ENCODE data around the gene GRK3.

GRK3 gene

DNA sequence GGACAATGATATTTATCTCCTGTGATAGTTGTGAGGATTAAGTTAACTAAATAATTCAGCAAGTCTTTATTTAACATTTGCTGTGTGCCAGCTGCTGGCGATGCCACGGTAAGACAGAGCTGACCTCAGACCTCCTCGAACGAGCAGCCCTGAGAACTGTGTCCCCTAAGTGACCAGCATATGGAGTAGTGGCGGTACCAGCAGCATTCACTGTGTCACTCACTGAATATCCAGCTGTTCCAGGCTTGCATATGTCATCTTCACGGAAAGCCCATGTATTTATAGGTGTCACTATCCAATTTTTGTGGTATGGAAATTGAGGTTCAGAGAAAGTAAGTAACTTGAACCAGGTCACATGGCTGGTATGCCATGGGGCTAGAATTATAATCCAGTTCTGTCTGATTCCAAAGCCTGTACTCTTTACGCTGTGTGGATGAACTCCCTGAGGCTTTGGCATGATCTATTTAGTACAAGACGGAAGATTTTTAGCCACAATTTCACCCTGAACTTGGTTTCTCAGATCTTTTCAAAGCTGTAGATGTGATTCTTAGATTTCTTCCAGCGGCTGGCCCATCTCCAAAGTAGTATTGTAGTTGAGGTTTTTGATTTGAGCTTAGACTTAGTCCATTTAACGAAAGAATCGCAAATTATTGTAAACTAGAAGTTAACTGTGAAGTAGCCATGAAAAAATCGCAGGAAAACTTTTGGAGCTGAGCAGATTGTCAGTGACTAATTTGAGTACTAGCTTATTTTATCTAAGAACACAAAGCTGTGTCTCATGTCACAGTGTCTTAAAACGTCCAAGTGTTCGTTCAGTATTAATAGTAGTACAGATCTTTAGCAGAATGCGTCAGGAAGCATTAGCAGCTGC, 128.2 kb downstream of the GRK3 start:
- Histone ChIP-seq H3K4me1 (ENCODE audit: control insufficient read depth, insufficient read depth, low read length) (no peaks in the 10 kb centered on the region), H3K4me3 (ENCODE audit: low read length) (no peak overlapping the region), H3K36me3 (ENCODE audit: control insufficient read depth, insufficient read depth, low read length, severe bottlenecking) (peaks cover 75% of the 10 kb centered on the region), H3K27me3 (replicated peaks; ENCODE audit: control insufficient read depth, insufficient read depth, low read length) (no peaks in the 10 kb centered on the region), H3K9ac (ENCODE audit: low read length) (no peak overlapping the region), H3K9me3 (ENCODE audit: control insufficient read depth, low read length) (no peaks in the 10 kb centered on the region)
- no peak for DNase-seq (ENCODE audit: low read depth)

DNA sequence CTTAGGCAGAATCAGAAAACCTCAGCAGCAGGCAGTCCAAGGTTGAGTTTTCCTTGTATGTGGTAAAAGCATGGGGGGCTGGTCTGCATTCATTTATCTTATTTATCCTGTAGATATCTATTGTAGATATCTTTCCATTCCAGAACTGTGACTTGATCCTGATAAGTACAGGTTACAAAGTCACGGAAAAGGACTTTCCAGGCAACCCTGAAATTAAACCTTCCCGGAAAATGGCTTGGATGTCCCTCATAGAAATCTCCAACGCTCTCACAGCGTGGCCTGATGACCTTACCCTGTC, 128.7 kb downstream of the GRK3 start:
- Histone ChIP-seq H3K9me3 (ENCODE audit: control insufficient read depth, low read length) (no peaks in the 10 kb centered on the region), H3K4me3 (ENCODE audit: low read length) (no peak overlapping the region), H3K27me3 (replicated peaks; ENCODE audit: control insufficient read depth, insufficient read depth, low read length) (no peaks in the 10 kb centered on the region), H3K4me1 (ENCODE audit: control insufficient read depth, insufficient read depth, low read length) (no peaks in the 10 kb centered on the region), H3K36me3 (ENCODE audit: control insufficient read depth, insufficient read depth, low read length, severe bottlenecking) (peaks cover 75% of the 10 kb centered on the region), H3K9ac (ENCODE audit: low read length) (no peak overlapping the region)
- DNase-seq (ENCODE audit: low read depth), result no peak

DNA sequence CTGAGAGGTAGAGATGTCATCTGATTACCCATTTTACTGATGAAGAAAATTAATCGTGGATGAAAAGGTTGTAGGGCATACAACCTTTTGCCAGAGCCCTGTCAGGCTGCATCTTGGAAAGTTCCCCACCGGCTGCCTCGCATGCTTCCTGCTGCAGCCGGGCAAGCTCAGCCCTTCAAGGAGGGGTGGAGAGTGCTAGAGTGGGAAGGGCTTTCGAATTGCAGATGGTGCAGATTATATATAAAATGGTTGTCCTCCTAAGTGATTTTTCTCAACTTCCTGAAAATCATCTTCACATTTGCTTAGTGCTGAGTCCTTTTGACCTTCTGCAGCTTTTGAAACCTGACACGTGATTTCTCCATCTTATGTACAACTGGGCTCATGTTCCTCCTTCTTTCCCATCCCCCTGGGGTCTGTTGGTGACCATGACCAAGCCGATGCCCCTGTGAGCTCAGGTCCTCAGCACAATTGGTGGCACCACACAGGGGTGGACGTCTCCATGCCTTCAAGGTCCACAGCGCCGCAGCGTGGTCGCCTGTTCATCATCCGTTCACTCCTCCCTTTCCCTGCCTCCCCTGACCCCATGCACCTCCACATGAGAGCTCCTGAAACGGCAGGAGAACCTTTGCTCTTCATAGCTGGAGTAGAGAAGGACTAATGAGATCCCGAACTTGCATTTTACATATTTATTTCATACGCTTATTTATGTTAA, 129.9 kb downstream of the GRK3 start:
- Histone ChIP-seq H3K4me1 (ENCODE audit: control insufficient read depth, insufficient read depth, low read length) (no peaks in the 10 kb centered on the region), H3K9ac (ENCODE audit: low read length) (no peak overlapping the region), H3K9me3 (ENCODE audit: control insufficient read depth, low read length) (no peaks in the 10 kb centered on the region), H3K36me3 (ENCODE audit: control insufficient read depth, insufficient read depth, low read length, severe bottlenecking) (peaks cover 71% of the 10 kb centered on the region), H3K4me3 (ENCODE audit: low read length) (no peak overlapping the region), H3K27me3 (replicated peaks; ENCODE audit: control insufficient read depth, insufficient read depth, low read length) (no peaks in the 10 kb centered on the region)
- no peak for DNase-seq (ENCODE audit: low read depth)

DNA sequence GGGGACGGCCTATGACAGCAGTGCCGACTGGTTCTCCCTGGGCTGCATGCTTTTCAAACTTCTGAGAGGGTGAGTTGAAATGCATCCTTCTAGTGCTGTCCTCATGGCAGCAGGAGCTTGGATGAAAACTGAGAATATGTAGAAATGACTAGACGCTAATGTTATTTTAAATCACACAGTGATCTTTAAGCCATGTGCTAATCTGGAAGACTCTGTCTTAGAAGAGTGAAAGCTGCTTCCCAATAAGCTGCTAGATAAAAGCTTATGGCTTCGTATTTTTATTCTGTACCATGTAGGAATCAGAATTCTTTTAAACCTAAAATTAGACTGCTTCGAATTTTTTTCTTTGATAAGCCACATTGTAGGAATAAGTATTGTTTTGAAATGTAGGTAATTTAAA, 130.7 kb downstream of the GRK3 start:
- Histone ChIP-seq H3K9ac (ENCODE audit: low read length) (no peak overlapping the region), H3K9me3 (ENCODE audit: control insufficient read depth, low read length) (no peaks in the 10 kb centered on the region), H3K4me3 (ENCODE audit: low read length) (no peak overlapping the region), H3K36me3 (ENCODE audit: control insufficient read depth, insufficient read depth, low read length, severe bottlenecking) (peaks cover 64% of the 10 kb centered on the region), H3K4me1 (ENCODE audit: control insufficient read depth, insufficient read depth, low read length) (no peaks in the 10 kb centered on the region), H3K27me3 (replicated peaks; ENCODE audit: control insufficient read depth, insufficient read depth, low read length) (no peaks in the 10 kb centered on the region)
- no peak for DNase-seq (ENCODE audit: low read depth)

DNA sequence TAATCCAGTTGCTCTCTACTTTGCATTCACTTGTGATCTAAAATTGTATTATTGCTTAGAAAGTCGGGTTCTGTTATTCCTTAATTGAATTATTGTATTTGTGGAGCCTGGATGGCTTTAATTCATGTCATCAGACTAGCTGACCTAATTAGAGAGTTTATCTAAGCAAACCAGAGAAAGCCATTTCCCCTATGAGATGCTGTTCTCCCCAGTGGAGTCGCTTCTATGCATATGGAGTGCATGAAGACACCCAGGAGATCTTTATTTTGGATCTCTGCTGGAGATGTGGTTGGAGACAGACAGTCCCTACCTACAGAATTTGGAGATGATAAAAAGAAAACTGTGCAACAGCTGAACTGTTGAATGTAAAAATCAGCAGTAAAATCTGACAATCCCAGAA, 132.3 kb downstream of the GRK3 start:
- no peaks in the 10 kb centered on the region for H3K9me3 ChIP-seq (ENCODE audit: control insufficient read depth, low read length)
- no peaks in the 10 kb centered on the region for H3K27me3 ChIP-seq (replicated peaks; ENCODE audit: control insufficient read depth, insufficient read depth, low read length)
- H3K36me3 ChIP-seq (ENCODE audit: control insufficient read depth, insufficient read depth, low read length, severe bottlenecking), result peaks cover 47% of the 10 kb centered on the region
- no peak for DNase-seq (ENCODE audit: low read depth)
- H3K4me1 ChIP-seq (ENCODE audit: control insufficient read depth, insufficient read depth, low read length), result peaks cover 11% of the 10 kb centered on the region
- no peak overlapping the region for H3K9ac ChIP-seq (ENCODE audit: low read length)
- no peak overlapping the region for H3K4me3 ChIP-seq (ENCODE audit: low read length)

DNA sequence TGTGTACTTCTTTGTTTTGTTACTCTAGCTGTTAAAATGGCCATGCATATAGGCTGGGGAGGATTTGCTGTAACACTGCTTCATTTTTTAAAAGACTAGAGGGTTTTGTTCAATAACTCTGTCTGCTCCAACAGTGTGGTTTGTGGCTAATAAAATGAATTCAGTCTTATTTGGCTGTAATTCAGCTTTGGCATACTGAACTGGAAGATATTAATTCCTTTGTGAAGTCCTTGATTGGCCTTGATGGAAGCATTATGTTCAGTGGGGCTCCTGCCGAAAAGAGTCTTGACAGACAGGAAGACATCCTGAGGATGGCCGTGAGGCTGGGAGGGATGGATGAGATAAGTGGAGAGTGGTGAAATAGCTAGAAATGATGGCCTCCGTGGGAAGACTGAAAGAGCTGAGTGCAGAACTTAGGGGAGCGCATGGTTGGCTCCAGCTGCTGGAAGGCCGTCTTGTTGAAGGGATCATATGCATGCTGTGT, 132.7 kb downstream of the GRK3 start:
- H3K27me3 ChIP-seq (replicated peaks; ENCODE audit: control insufficient read depth, insufficient read depth, low read length), result no peaks in the 10 kb centered on the region
- H3K4me3 ChIP-seq (ENCODE audit: low read length), result no peak overlapping the region
- no peak for DNase-seq (ENCODE audit: low read depth)
- no peak overlapping the region for H3K9ac ChIP-seq (ENCODE audit: low read length)
- H3K4me1 ChIP-seq (ENCODE audit: control insufficient read depth, insufficient read depth, low read length), result peaks cover 12% of the 10 kb centered on the region
- no peaks in the 10 kb centered on the region for H3K9me3 ChIP-seq (ENCODE audit: control insufficient read depth, low read length)
- H3K36me3 ChIP-seq (ENCODE audit: control insufficient read depth, insufficient read depth, low read length, severe bottlenecking), result peaks cover 45% of the 10 kb centered on the region

DNA sequence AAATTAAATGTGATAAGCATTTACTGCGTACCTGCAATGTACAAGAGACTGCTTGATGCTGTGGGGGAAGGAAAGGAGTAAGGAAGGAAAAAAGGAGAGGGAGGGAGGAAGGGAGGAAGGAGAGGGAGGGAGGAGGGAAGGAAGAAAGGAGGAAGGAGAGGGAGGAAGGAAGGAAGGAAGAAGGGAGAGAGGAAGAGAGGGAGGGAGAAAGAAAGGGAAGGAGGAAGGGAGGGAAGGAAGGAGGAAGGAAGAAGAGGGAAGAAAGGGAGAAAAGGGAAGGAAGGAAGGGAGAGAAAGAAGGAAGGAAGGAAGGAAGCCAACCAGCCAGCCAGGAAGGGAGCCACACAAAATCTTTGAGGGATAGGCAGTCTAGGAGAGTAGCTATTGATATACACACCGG, 133.5 kb downstream of the GRK3 start:
- no peak overlapping the region for H3K9ac ChIP-seq (ENCODE audit: low read length)
- peaks cover 12% of the 10 kb centered on the region for H3K4me1 ChIP-seq (ENCODE audit: control insufficient read depth, insufficient read depth, low read length)
- no peak for DNase-seq (ENCODE audit: low read depth)
- peaks cover 37% of the 10 kb centered on the region for H3K36me3 ChIP-seq (ENCODE audit: control insufficient read depth, insufficient read depth, low read length, severe bottlenecking)
- H3K9me3 ChIP-seq (ENCODE audit: control insufficient read depth, low read length), result no peaks in the 10 kb centered on the region
- H3K27me3 ChIP-seq (replicated peaks; ENCODE audit: control insufficient read depth, insufficient read depth, low read length), result no peaks in the 10 kb centered on the region
- H3K4me3 ChIP-seq (ENCODE audit: low read length), result no peak overlapping the region

DNA sequence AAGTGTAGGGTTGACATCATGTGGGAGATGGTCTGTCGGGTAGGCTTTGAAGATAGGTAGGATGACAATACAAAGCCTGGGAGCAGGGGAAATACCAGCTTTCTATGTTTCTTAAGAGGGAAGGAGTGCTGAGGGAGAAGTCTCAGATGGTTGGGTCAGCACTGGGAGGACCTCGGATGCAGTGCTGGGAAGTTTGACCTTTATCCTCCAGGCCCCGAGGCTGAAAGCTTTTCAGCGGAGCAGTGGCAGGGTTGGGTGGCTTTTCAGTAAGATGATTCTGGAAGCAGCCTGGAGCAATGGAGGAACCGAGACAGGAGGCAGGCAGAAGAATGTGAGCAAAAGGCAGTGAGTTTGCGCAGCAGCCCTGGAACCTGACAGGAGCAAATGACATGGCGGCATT, 134.0 kb downstream of the GRK3 start:
- peaks cover 41% of the 10 kb centered on the region for H3K36me3 ChIP-seq (ENCODE audit: control insufficient read depth, insufficient read depth, low read length, severe bottlenecking)
- peaks cover 12% of the 10 kb centered on the region for H3K4me1 ChIP-seq (ENCODE audit: control insufficient read depth, insufficient read depth, low read length)
- DNase-seq (ENCODE audit: low read depth), result no peak
- no peaks in the 10 kb centered on the region for H3K9me3 ChIP-seq (ENCODE audit: control insufficient read depth, low read length)
- H3K9ac ChIP-seq (ENCODE audit: low read length), result no peak overlapping the region
- H3K27me3 ChIP-seq (replicated peaks; ENCODE audit: control insufficient read depth, insufficient read depth, low read length), result no peaks in the 10 kb centered on the region
- H3K4me3 ChIP-seq (ENCODE audit: low read length), result no peak overlapping the region

DNA sequence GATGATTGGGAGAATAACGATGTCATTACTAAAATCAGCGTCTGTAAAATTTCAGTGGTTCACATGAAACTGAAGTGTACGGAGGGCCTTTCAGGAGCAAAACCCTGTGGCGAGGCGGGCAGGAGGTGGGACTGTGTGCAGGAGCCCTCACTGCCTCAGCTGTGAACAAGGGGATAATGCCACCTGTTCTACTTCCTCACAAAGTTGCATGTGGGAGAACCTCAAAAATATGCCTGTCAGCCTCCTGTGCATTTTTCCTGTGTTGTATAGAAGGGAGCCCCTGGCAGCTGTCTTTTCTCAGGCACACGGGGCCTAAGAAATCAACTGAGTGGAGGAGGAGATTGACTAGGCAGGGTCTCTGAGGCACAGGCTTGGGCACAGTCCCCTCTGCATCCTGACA, 134.5 kb downstream of the GRK3 start:
- no peak overlapping the region for H3K9ac ChIP-seq (ENCODE audit: low read length)
- DNase-seq (ENCODE audit: low read depth), result no peak
- no peaks in the 10 kb centered on the region for H3K9me3 ChIP-seq (ENCODE audit: control insufficient read depth, low read length)
- no peak overlapping the region for H3K4me3 ChIP-seq (ENCODE audit: low read length)
- H3K4me1 ChIP-seq (ENCODE audit: control insufficient read depth, insufficient read depth, low read length), result peaks cover 12% of the 10 kb centered on the region
- no peaks in the 10 kb centered on the region for H3K27me3 ChIP-seq (replicated peaks; ENCODE audit: control insufficient read depth, insufficient read depth, low read length)
- H3K36me3 ChIP-seq (ENCODE audit: control insufficient read depth, insufficient read depth, low read length, severe bottlenecking), result peaks cover 39% of the 10 kb centered on the region

DNA sequence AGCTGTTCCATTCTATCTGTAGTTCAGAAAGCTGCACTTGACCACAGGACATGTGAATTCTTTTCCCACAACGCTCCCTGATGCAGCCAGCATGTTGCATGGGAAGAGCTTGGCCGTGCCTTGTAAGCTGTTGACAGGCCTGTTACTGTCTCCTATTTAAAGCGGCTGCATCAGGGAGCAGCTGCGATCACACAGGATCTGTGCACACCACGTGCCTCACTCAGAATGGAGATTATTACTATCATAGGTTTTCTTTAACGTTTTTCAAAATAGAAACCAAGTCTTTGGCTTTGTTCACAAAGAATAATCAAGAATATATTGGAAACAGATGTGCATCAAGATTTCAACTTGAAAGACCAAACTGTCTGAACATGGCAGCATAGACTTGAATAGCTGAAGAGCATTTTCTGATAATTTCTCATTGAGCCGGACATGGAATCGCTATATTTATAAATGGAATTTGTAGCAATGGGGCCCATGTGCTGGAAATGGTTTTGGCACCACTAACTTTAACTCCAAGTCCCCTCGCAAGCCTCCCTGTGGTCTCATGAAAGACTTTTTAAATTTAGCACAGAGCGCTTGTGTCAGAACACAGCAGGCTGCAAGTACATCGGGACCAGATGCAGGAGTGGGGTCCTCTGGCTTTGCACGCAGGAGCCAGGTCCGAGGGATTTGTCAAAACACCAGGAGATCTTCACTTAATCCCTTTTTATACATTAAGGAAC, 136.7 kb downstream of the GRK3 start:
- H3K4me1 ChIP-seq (ENCODE audit: control insufficient read depth, insufficient read depth, low read length), result peaks cover 12% of the 10 kb centered on the region
- H3K9ac ChIP-seq (ENCODE audit: low read length), result no peak overlapping the region
- H3K9me3 ChIP-seq (ENCODE audit: control insufficient read depth, low read length), result no peaks in the 10 kb centered on the region
- H3K4me3 ChIP-seq (ENCODE audit: low read length), result no peak overlapping the region
- no peaks in the 10 kb centered on the region for H3K27me3 ChIP-seq (replicated peaks; ENCODE audit: control insufficient read depth, insufficient read depth, low read length)
- H3K36me3 ChIP-seq (ENCODE audit: control insufficient read depth, insufficient read depth, low read length, severe bottlenecking), result peaks cover 29% of the 10 kb centered on the region
- peak; percentile 69 for DNase-seq (ENCODE audit: low read depth)

DNA sequence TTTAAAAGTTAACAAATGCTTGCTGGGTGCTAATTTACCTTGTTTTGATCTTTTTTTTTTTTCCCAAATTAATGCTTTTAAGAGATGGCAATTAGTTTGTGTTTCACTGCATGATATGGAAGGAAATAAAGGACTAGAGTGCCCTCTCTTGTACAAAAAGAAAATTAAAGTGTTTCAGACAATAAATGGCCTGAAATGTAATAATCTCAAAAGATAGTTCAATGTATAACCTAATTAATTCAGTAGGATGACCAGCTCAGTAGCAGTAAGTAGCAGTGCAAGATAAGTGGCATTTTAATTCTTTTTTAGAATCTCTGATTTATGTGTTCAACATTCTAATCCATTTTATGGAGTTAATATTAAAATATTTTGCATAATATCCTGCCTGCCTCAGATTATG, 137.6 kb downstream of the GRK3 start:
- peaks cover 24% of the 10 kb centered on the region for H3K36me3 ChIP-seq (ENCODE audit: control insufficient read depth, insufficient read depth, low read length, severe bottlenecking)
- no peak overlapping the region for H3K4me3 ChIP-seq (ENCODE audit: low read length)
- no peaks in the 10 kb centered on the region for H3K27me3 ChIP-seq (replicated peaks; ENCODE audit: control insufficient read depth, insufficient read depth, low read length)
- no peaks in the 10 kb centered on the region for H3K9me3 ChIP-seq (ENCODE audit: control insufficient read depth, low read length)
- no peak overlapping the region for H3K9ac ChIP-seq (ENCODE audit: low read length)
- DNase-seq (ENCODE audit: low read depth), result peak; percentile 67
- H3K4me1 ChIP-seq (ENCODE audit: control insufficient read depth, insufficient read depth, low read length), result peaks cover 12% of the 10 kb centered on the region

Measured in adipocyte (in vitro differentiated cells).